ENCODE measurements around the gene SENP5. TPM values are rescaled to one million over a fixed set of nuclear protein-coding genes. Genes with fewer than 3 reads are reported as not detected.

SENP5 gene
- total RNA-seq, 1 experiment from 2014 or later = 54.0 TPM

DNA sequence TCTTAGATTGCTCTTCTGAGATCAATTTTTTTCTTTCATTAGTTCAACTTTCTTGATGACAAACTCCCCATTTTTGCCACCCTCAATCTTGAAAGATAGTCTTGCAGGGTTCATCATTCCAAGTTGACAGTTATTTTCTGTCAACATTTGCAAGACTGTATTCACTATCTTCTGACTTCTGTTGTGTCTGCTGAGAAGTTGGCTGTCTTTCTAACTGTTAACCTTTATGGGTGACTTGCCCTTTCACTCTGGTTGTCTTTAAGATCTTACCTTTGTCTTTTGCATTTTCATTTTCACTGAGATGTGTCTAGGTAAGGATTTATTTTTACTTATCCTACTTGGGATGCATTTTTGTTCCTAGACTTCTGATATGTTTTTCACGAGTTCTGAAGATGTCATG lies 115.5 kb downstream of the SENP5 start:
- Histone ChIP-seq H3K9me3 (replicated peaks) (no peaks in the 10 kb centered on the region), H3K4me1 (no peaks in the 10 kb centered on the region), H3K27me3 (no peaks in the 10 kb centered on the region), H3K4me3 (no peak overlapping the region), H3K27ac (no peak overlapping the region), H3K36me3 (no peaks in the 10 kb centered on the region)
- DNase-seq = no peak

Other genes starting within 250 kb of the SENP5 start
- gene NRROS, start 228.2 kb upstream of the SENP5 start, total RNA-seq (2014; rRNA removed; shearing (Covaris generic)) = not detected in 2 replicates
- gene CEP19, start 155.7 kb upstream of the SENP5 start, total RNA-seq (2014; rRNA removed; shearing (Covaris generic)) = 1.7 and 2.7 TPM in 2 replicates
- gene PIGX, start 155.5 kb upstream of the SENP5 start, total RNA-seq (2014; rRNA removed; shearing (Covaris generic)) = 34.7 and 47.1 TPM in 2 replicates
- 49.1 and 51.3 TPM in 2 replicates for gene PAK2, start 128.1 kb upstream of the SENP5 start, total RNA-seq (2014; rRNA removed; shearing (Covaris generic))
- 102 TPM in 2 replicates for gene NCBP2, start 74.6 kb downstream of the SENP5 start, total RNA-seq (2014; rRNA removed; shearing (Covaris generic))
- 0.05 and 0.06 TPM in 2 replicates for gene PIGZ, start 100.9 kb downstream of the SENP5 start, total RNA-seq (2014; rRNA removed; shearing (Covaris generic))
- gene MELTF, start 161.9 kb downstream of the SENP5 start, total RNA-seq (2014; rRNA removed; shearing (Covaris generic)) = 4.7 and 6.0 TPM in 2 replicates

Data from SJCRH30 (cell line).